Lower leg skin (tissue), 3 donors: ENCODE data around the gene FAM3A.

ENCODE experiments used
- POLR2A ChIP-seq, 2 donors: fragments of 450-650 bp; IDR thresholded peaks; one replicate each; pipeline ENCODE4 v1.6.1; 2016 to 2017; ENCODE audit warnings: antibody characterized with exemption in 2 of 2, mild to moderate bottlenecking in 1 of 2, moderate library complexity in 1 of 2
- TF ChIP-seq, protein P1 (sequence below), 3 donors: fragments of 450-650 bp; IDR thresholded peaks; one replicate each; pipeline ENCODE4 v1.5.1; 2016; ENCODE audit warnings: antibody characterized with exemption in 3 of 3, mild to moderate bottlenecking in 3 of 3, moderate library complexity in 2 of 3

DNA sequence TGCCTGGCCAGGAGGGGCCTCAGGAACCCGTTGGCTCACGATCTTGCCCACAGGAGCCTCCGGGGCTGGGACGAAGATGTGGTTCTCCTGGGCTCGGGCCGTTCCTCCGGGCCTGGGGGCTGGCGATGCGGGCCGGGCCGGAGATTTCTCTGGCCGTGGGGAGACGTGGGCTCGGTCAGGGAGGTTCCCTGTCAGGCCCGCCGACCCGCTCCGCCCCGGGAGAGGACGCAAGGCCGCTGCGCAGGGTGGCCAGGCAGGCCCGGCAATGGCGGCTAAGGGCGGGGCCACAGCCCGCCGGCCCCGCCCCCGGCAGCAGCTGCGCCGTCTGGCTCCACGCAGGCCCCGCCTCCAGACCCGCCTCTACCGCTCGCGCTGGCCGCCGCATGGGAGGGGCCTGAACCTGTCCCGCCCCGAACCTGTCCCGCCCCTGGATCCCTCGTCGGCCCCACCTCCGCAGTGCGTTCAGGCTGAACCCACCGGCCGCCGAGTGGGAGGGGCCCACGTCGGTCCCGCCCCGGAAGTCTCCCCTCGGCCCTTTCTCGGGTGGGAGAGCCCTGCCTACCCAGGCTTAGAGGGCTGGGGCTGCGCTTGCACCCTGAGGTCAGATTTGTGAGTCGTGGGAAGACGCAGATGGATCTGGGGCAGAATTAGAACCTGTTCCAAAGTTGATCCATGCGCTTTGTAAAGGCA, at the start of gene FAM3A:
- TF ChIP-seq POLR2A (IDR thresholded peaks at IDR 0.05) = peak in 1 of 2 donors; percentile 53
- TF ChIP-seq, protein P1, sequence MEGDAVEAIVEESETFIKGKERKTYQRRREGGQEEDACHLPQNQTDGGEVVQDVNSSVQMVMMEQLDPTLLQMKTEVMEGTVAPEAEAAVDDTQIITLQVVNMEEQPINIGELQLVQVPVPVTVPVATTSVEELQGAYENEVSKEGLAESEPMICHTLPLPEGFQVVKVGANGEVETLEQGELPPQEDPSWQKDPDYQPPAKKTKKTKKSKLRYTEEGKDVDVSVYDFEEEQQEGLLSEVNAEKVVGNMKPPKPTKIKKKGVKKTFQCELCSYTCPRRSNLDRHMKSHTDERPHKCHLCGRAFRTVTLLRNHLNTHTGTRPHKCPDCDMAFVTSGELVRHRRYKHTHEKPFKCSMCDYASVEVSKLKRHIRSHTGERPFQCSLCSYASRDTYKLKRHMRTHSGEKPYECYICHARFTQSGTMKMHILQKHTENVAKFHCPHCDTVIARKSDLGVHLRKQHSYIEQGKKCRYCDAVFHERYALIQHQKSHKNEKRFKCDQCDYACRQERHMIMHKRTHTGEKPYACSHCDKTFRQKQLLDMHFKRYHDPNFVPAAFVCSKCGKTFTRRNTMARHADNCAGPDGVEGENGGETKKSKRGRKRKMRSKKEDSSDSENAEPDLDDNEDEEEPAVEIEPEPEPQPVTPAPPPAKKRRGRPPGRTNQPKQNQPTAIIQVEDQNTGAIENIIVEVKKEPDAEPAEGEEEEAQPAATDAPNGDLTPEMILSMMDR (IDR thresholded peaks at IDR 0.05) = no peak
